Inflammatory macrophage treated with lipopolysaccharide for 1 hour (primary cell): ENCODE data around the gene NEDD8.
A peak's percentile ranks its signal among the peaks of the same experiment; 100 is the strongest.

Experiments
- DNase-seq, 2 donors: peaks; one replicate each; pipeline ENCODE4 v3.0.0-alpha.2; 2020 to 2022

Gene NEDD8

GRCh38 chr14:24232121-24232644, at the start of gene NEDD8:
TSS of gene NEDD8 (minus strand) at chr14:24232367. CDS start at chr14:24232267, 100 bp downstream.
- peak; percentile 98 to 99 for DNase-seq

- DNase-seq: peak; percentile 36 to 47
Observed at GRCh38 chr14:24281636-24282035, 49.5 kb upstream of the NEDD8 start.

- DNase-seq: no peak
Observed at GRCh38 chr14:24280797-24281460, 48.8 kb upstream of the NEDD8 start.

GRCh38 chr14:24279301-24280186, 47.4 kb upstream of the NEDD8 start:
- peak; percentile 53 to 85 for DNase-seq

GRCh38 chr14:24278424-24278823, 46.3 kb upstream of the NEDD8 start:
- DNase-seq: no peak

GRCh38 chr14:24277606-24278321, 45.6 kb upstream of the NEDD8 start:
- DNase-seq: peak; percentile 77 to 88

- DNase-seq: peak in 1 of 2 donors; percentile 35
Observed at GRCh38 chr14:24277071-24277470, 44.9 kb upstream of the NEDD8 start.

- DNase-seq: peak; percentile 79 to 85
Observed at GRCh38 chr14:24274101-24274543, 42.0 kb upstream of the NEDD8 start.

- peak; percentile 45 to 56 for DNase-seq
Observed at GRCh38 chr14:24273422-24273998, 41.3 kb upstream of the NEDD8 start.

GRCh38 chr14:24272467-24272866, 40.3 kb upstream of the NEDD8 start:
- DNase-seq: no peak

GRCh38 chr14:24271834-24272263, 39.7 kb upstream of the NEDD8 start:
- no peak for DNase-seq

GRCh38 chr14:24271134-24271833, 39.1 kb upstream of the NEDD8 start, which contains the start of gene RABGGTA:
TSS of gene RABGGTA (minus strand) at chr14:24271597. CDS start at chr14:24271115, 482 bp downstream.
- peak; percentile 70 to 85 for DNase-seq

GRCh38 chr14:24270537-24271133, 38.5 kb upstream of the NEDD8 start:
- no peak for DNase-seq

GRCh38 chr14:24269910-24270536, 37.9 kb upstream of the NEDD8 start:
- no peak for DNase-seq

GRCh38 chr14:24269368-24269767, 37.2 kb upstream of the NEDD8 start:
- no peak for DNase-seq

- DNase-seq: no peak
Observed at GRCh38 chr14:24268225-24268624, 36.1 kb upstream of the NEDD8 start.

GRCh38 chr14:24267516-24267915, 35.3 kb upstream of the NEDD8 start:
- DNase-seq: no peak

- no peak for DNase-seq
Observed at GRCh38 chr14:24266344-24267244, 34.4 kb upstream of the NEDD8 start.

GRCh38 chr14:24264298-24264697, 32.1 kb upstream of the NEDD8 start:
- DNase-seq: no peak

GRCh38 chr14:24263848-24264247, 31.7 kb upstream of the NEDD8 start:
- DNase-seq: no peak
